HepG2 (cell line): ENCODE data around the gene TTPAL. TPM values are rescaled to one million over a fixed set of nuclear protein-coding genes. Genes with fewer than 3 reads are reported as not detected.
A peak's percentile ranks its signal among the peaks of the same experiment; 100 is the strongest.

Experiments
- CHCHD3 ChIP-seq: sonication (generic); formaldehyde crosslinking; IDR thresholded peaks from 2 replicates; pipeline ENCODE4 v1.8.0; 2022; ENCODE audit warnings: mild to moderate bottlenecking, missing genetic modification reagents, moderate library complexity
- DMAP1 ChIP-seq: IDR thresholded peaks from 2 replicates; pipeline ENCODE4 v1.6.1; 2016
- EEA1 ChIP-seq: sonication (generic); formaldehyde crosslinking; IDR thresholded peaks from 2 replicates; pipeline ENCODE4 v1.5.1; 2020; ENCODE audit warnings: mild to moderate bottlenecking, missing genetic modification reagents, borderline replicate concordance
- HNRNPH1 ChIP-seq: fragments of 200-400 bp; formaldehyde crosslinking; optimal IDR thresholded peaks from 2 replicates; pipeline ENCODE3; 2017; ENCODE audit warnings: mild to moderate bottlenecking, low read depth, low read length
- KDM6A ChIP-seq: IDR thresholded peaks from 2 replicates; pipeline ENCODE4 v1.6.1; 2016; ENCODE audit warnings: low read depth
- MTF2 ChIP-seq: sonication (generic); formaldehyde crosslinking; IDR thresholded peaks from 2 replicates; pipeline ENCODE4 v1.5.0; 2020; ENCODE audit warnings: missing genetic modification reagents, borderline replicate concordance
- NFIB ChIP-seq: sonication (generic); formaldehyde crosslinking; IDR thresholded peaks from 2 replicates; pipeline ENCODE4 v1.9.0; 2021; ENCODE audit warnings: missing genetic modification reagents, mild to moderate bottlenecking, borderline replicate concordance
- NR1H2 ChIP-seq: sonication (generic); formaldehyde crosslinking; IDR thresholded peaks from 2 replicates; pipeline ENCODE4 v1.8.1; 2022; ENCODE audit warnings: low read depth, missing genetic modification reagents, borderline replicate concordance
- SIX1 ChIP-seq: sonication (generic); formaldehyde crosslinking; IDR thresholded peaks from 2 replicates; pipeline ENCODE4 v1.4.0; 2020; ENCODE audit warnings: missing genetic modification reagents, borderline replicate concordance
- SOX6 ChIP-seq, 2 experiments: fragments of 450-650 bp in 1 of 2; sonication (generic) in 1 of 2; formaldehyde crosslinking in 1 of 2; IDR thresholded peaks; 2 replicates each; pipeline versions ENCODE4 v1.4.0 to v1.6.1; 2017 to 2020; ENCODE audit warnings: antibody characterized with exemption in 1 of 2, mild to moderate bottlenecking in 1 of 2, missing genetic modification reagents in 1 of 2
- ZBTB49 ChIP-seq: sonication (generic); formaldehyde crosslinking; IDR thresholded peaks from 2 replicates; pipeline ENCODE4 v1.4.0; 2020; ENCODE audit warnings: missing genetic modification reagents, borderline replicate concordance
- ZFYVE20 ChIP-seq: sonication (generic); formaldehyde crosslinking; IDR thresholded peaks from 2 replicates; pipeline ENCODE4 v1.8.0; 2023; ENCODE audit warnings: low read depth, mild to moderate bottlenecking, moderate library complexity, missing genetic modification reagents, borderline replicate concordance
- ZNF451 ChIP-seq: sonication (generic); formaldehyde crosslinking; IDR thresholded peaks from 2 replicates; pipeline ENCODE4 v1.5.0; 2020; ENCODE audit warnings: mild to moderate bottlenecking, missing genetic modification reagents
- ZNF709 ChIP-seq: sonication (generic); formaldehyde crosslinking; IDR thresholded peaks from 2 replicates; pipeline ENCODE4 v1.5.0; 2020; ENCODE audit warnings: mild to moderate bottlenecking, missing genetic modification reagents
- ZNF780A ChIP-seq: sonication (generic); formaldehyde crosslinking; IDR thresholded peaks from 2 replicates; pipeline ENCODE4 v1.8.0; 2022; ENCODE audit warnings: mild to moderate bottlenecking, missing genetic modification reagents, moderate library complexity
- ZNF781 ChIP-seq: sonication (generic); formaldehyde crosslinking; IDR thresholded peaks from 2 replicates; pipeline ENCODE4 v1.5.1; 2020; ENCODE audit warnings: borderline replicate concordance, mild to moderate bottlenecking, missing genetic modification reagents; ENCODE audit errors: not compliant biosample characterization
- ZNF784 ChIP-seq: sonication (generic); formaldehyde crosslinking; IDR thresholded peaks from 2 replicates; pipeline ENCODE4 v1.5.1; 2020; ENCODE audit warnings: missing genetic modification reagents, mild to moderate bottlenecking, borderline replicate concordance
- ZNF790 ChIP-seq: sonication (generic); formaldehyde crosslinking; IDR thresholded peaks from 2 replicates; pipeline ENCODE4 v1.8.0; 2022; ENCODE audit warnings: missing genetic modification reagents, mild to moderate bottlenecking, borderline replicate concordance
- ZNF800 ChIP-seq: sonication (generic); formaldehyde crosslinking; IDR thresholded peaks from 2 replicates; pipeline ENCODE4 v1.4.0; 2020; ENCODE audit warnings: missing genetic modification reagents
- polyA plus RNA-seq, 8 experiments: library from polyadenylated mRNA; depleted of rRNA in 3 of 8; stranded (reverse) in 7 of 8; unstranded in 1 of 8; fragments of >200 nt; fragmentation: Illumina TruSeq in 4 of 8; extraction: Trizol in 4 of 8; gene quantifications; 2 replicates each; pipeline versions ENCODE4 v1.2.1 to v1.2.3, GENCODE V29; 2011 to 2016; ENCODE audit warnings: low read depth in 4 of 8, missing spikeins in 1 of 8, mixed read lengths in 1 of 8; ENCODE audit not compliant: insufficient read depth in 1 of 8
- total RNA-seq, 5 experiments: library from RNA; depleted of rRNA; stranded (reverse); fragments of >200 nt; fragmentation: Illumina TruSeq; extraction: Trizol; gene quantifications; 2 replicates each; pipeline ENCODE4 v1.2.3, GENCODE V29; 2016; ENCODE audit warnings: low read depth in 1 of 5
- TF ChIP-seq, protein P1 (sequence below): sonication (generic); formaldehyde crosslinking; IDR thresholded peaks from 2 replicates; pipeline ENCODE4 v1.5.1; 2020; ENCODE audit warnings: missing genetic modification reagents, mild to moderate bottlenecking, borderline replicate concordance

TTPAL gene
- total and polyA plus RNA-seq, 2 of the 13 experiments (the other 11 are each of a cell fraction or from before 2014, with no cell fraction given): 4.3 to 18.8 TPM

DNA sequence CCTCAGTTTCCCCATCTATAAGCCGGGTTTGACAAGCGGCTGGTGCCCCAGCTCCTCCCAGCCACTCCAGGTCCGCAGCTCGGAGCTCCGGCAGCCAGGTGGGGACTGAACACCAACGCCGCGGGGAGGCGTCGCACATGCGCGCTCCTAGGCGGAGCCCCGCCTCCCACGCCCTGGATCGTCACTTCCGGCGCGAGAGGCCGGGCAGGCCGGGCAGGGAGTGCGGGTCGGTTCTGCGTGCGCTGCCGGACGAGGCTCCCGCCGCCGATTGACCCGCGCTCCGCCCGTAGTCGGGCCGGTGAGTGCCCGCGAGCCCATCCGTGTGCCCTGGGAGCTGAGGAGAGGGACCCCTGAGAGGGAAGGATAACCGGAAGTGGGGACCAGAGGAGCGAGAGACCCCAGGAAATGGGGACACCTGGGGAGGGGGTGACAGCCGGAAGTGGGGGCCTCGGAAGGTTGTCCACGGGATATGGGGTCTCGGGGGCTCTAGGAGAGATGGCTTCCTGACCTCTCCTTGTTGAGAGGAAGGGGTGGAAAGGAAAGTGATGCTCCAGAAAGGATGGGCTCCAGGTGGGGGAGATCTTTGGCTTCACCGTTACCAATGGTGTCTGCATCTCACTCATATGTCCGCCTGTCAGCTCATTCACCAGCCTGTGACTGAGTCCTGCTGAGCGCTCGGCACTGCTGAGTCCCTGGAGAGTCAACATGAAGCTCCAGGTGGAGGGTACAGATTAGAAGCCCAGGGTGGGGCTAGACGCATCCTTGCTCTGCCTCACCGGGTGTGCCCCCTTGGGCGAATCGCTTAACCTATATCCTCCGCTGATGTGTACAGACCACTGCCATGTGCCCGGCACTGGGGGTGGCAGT lies at the start of gene TTPAL (continued):
- peak; percentile 97 for TF ChIP-seq ZNF709
- peak; percentile 95; the same call in 1 of the 2 replicates for TF ChIP-seq NR1H2 (CRISPR knock-in tag)
- TF ChIP-seq DMAP1: peak; percentile 90; the same call in 1 of the 2 replicates
- peak; percentile 84 for TF ChIP-seq ZNF800
- TF ChIP-seq CHCHD3 (CRISPR knock-in tag): peak; percentile 79; the same call in 1 of the 2 replicates
- peak; percentile 98 for TF ChIP-seq EEA1 (CRISPR knock-in tag)
- TF ChIP-seq ZBTB49: peak; percentile 85; the same call in 1 of the 2 replicates
- TF ChIP-seq ZNF781 (CRISPR knock-in tag): no peak
- TF ChIP-seq KDM6A (CRISPR knock-in tag): 0 out of 2 replicates have a peak, but pooled peaks have one; percentile 26
- peak; percentile 74 for TF ChIP-seq HNRNPH1
- no peak for TF ChIP-seq NFIB (CRISPR knock-in tag)
- TF ChIP-seq ZNF790 (CRISPR knock-in tag): peak; percentile 95; the same call in 1 of the 2 replicates
- no peak; the same call in 1 of the 2 replicates for TF ChIP-seq ZNF780A (CRISPR knock-in tag)
- peak; percentile 99 for TF ChIP-seq ZNF784 (CRISPR knock-in tag)
- no peak for TF ChIP-seq SIX1 (CRISPR knock-in tag)
- no peak for TF ChIP-seq SOX6 (IDR thresholded peaks at IDR 0.05)
- peak; percentile 77 for TF ChIP-seq SOX6 (CRISPR knock-in tag; IDR thresholded peaks at IDR 0.05)
- TF ChIP-seq, protein P1, sequence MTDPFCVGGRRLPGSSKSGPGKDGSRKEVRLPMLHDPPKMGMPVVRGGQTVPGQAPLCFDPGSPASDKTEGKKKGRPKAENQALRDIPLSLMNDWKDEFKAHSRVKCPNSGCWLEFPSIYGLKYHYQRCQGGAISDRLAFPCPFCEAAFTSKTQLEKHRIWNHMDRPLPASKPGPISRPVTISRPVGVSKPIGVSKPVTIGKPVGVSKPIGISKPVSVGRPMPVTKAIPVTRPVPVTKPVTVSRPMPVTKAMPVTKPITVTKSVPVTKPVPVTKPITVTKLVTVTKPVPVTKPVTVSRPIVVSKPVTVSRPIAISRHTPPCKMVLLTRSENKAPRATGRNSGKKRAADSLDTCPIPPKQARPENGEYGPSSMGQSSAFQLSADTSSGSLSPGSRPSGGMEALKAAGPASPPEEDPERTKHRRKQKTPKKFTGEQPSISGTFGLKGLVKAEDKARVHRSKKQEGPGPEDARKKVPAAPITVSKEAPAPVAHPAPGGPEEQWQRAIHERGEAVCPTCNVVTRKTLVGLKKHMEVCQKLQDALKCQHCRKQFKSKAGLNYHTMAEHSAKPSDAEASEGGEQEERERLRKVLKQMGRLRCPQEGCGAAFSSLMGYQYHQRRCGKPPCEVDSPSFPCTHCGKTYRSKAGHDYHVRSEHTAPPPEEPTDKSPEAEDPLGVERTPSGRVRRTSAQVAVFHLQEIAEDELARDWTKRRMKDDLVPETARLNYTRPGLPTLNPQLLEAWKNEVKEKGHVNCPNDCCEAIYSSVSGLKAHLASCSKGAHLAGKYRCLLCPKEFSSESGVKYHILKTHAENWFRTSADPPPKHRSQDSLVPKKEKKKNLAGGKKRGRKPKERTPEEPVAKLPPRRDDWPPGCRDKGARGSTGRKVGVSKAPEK: peak; percentile 89; the same call in 1 of the 2 replicates
- TF ChIP-seq ZFYVE20 (CRISPR knock-in tag): no peak
- TF ChIP-seq ZNF451 (CRISPR knock-in tag): peak; percentile 96
- no peak; the same call in 1 of the 2 replicates for TF ChIP-seq MTF2 (CRISPR knock-in tag)
